Measurements from ENCODE around the gene STYXL2.

DNA sequence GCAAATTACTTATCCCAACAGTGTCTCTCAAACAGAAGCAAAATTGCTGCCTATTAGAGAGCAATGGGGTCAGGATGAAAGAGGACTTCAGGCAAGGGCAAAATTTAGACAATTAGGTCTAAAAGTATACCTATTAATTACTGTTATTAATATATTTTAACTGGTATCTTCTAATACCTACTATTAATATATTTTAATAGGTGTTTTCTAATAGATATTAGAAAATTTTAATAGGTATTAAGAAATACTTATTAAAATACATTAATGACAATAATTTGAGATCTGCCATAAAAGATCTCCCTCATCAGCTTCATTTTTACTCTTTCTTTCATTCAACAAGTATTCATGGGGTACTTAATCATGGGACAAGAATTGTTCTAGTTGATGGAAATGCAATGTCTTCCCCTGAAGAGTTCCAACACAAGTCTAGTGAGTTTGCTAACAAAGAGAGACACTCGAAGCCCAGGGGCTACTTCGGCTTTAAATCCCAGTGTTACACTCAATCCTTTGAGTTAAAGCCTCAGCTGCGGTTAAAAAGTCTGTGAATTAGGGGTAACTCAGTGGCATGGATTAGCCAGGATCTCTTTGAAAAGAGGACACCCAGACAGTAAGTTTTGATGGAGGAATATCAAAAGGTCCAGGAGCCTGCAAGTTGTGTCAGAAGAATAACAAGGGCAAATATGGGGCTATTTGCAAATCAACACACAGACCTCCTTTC lies 44.1 kb downstream of the STYXL2 start:
- TF ChIP-seq, protein P1, sequence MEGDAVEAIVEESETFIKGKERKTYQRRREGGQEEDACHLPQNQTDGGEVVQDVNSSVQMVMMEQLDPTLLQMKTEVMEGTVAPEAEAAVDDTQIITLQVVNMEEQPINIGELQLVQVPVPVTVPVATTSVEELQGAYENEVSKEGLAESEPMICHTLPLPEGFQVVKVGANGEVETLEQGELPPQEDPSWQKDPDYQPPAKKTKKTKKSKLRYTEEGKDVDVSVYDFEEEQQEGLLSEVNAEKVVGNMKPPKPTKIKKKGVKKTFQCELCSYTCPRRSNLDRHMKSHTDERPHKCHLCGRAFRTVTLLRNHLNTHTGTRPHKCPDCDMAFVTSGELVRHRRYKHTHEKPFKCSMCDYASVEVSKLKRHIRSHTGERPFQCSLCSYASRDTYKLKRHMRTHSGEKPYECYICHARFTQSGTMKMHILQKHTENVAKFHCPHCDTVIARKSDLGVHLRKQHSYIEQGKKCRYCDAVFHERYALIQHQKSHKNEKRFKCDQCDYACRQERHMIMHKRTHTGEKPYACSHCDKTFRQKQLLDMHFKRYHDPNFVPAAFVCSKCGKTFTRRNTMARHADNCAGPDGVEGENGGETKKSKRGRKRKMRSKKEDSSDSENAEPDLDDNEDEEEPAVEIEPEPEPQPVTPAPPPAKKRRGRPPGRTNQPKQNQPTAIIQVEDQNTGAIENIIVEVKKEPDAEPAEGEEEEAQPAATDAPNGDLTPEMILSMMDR (IDR thresholded peaks at IDR 0.05; ENCODE audit: low read depth, low read length), result no peak
- no peak for TF ChIP-seq POLR2A (IDR thresholded peaks at IDR 0.05; ENCODE audit: extremely low read depth, insufficient read length)
